ENCODE measurements around the gene SNAP91.

DNA sequence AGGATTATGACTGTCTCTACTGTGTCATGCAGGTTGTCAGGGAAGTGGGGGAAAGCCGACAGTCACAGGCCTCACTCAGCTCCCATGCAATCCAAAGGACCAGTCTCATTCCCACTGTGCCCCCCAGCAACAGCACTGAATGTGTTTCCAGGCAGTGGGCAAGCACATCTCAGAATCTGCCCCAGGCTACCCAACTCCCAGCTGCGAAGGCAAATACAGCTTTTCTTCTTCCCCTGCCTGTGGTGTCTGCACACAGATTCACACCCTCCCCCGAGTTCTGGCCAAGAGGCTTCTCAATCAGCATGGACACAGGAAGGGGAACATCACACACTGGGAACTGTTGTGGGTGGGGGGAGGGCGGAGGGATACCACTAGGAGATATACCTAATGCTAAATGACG, 75.3 kb downstream of the SNAP91 start:
- TF ChIP-seq, protein P1, sequence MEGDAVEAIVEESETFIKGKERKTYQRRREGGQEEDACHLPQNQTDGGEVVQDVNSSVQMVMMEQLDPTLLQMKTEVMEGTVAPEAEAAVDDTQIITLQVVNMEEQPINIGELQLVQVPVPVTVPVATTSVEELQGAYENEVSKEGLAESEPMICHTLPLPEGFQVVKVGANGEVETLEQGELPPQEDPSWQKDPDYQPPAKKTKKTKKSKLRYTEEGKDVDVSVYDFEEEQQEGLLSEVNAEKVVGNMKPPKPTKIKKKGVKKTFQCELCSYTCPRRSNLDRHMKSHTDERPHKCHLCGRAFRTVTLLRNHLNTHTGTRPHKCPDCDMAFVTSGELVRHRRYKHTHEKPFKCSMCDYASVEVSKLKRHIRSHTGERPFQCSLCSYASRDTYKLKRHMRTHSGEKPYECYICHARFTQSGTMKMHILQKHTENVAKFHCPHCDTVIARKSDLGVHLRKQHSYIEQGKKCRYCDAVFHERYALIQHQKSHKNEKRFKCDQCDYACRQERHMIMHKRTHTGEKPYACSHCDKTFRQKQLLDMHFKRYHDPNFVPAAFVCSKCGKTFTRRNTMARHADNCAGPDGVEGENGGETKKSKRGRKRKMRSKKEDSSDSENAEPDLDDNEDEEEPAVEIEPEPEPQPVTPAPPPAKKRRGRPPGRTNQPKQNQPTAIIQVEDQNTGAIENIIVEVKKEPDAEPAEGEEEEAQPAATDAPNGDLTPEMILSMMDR (IDR thresholded peaks at IDR 0.05), result no peak
- no peak for TF ChIP-seq ZFX (IDR thresholded peaks at IDR 0.05; ENCODE audit: borderline replicate concordance)
